IMR-90 (cell line): Measurements from ENCODE around the gene SYN1. TPM values are rescaled to one million over a fixed set of nuclear protein-coding genes. Genes with fewer than 3 reads are reported as not detected.

ENCODE experiments used
- ATAC-seq: fragments of 200-7000 bp; cut with Tn5 transposase; 2 replicates; pipeline ENCODE4 v1.9.1; 2020; ENCODE audit warnings: low read depth, mild to moderate bottlenecking, moderate library complexity
- BruUV-seq: library from RNA; stranded (reverse); fragments of 400-500 nt; replicated peaks from 2 replicates; lab custom pipeline; 2021; lab: Mats Ljungman, UMichigan
- CTCF ChIA-PET: fragments of 300-600 bp; formaldehyde crosslinking; extraction: SDS; loops from one replicate; lab custom pipeline; 2021; ENCODE audit warnings: antibody characterized with exemption; lab: Yijun Ruan, JAX
- POLR2A ChIA-PET: fragments of 300-600 bp; sonication (Branson Sonifier 250); formaldehyde crosslinking; loops from one replicate; lab custom pipeline; 2022; ENCODE audit warnings: antibody characterized with exemption; ENCODE audit not compliant: unreplicated experiment; lab: Charles Lee
- DNase-seq: peaks from one replicate; pipeline ENCODE4 v3.0.0; 2013
- H2AFZ ChIP-seq: replicated peaks from 2 replicates; pipeline ENCODE3; 2013; ENCODE audit warnings: low read length, mild to moderate bottlenecking; ENCODE audit not compliant: poor library complexity
- H2AK5ac ChIP-seq: 2 replicates; pipeline ENCODE4 v1.6.1; 2013; ENCODE audit warnings: low read depth, low read length, inconsistent platforms
- H2AK9ac ChIP-seq: replicated peaks from 2 replicates; pipeline ENCODE3; 2013; ENCODE audit warnings: mild to moderate bottlenecking, low read depth, low read length, moderate library complexity; ENCODE audit not compliant: poor library complexity
- H2BK120ac ChIP-seq: 2 replicates; pipeline ENCODE4 v1.6.1; 2013; ENCODE audit warnings: low read depth, low read length, inconsistent platforms
- H2BK15ac ChIP-seq: 3 replicates; pipeline ENCODE4 v1.6.1; 2013; ENCODE audit warnings: low read depth, low read length, inconsistent platforms
- H2BK20ac ChIP-seq: 2 replicates; pipeline ENCODE4 v1.6.1; 2013; ENCODE audit warnings: low read depth, mild to moderate bottlenecking, inconsistent platforms, low read length, moderate library complexity
- H2BK5ac ChIP-seq: 2 replicates; pipeline ENCODE4 v1.6.1; 2013; ENCODE audit warnings: mild to moderate bottlenecking, low read depth, low read length, inconsistent platforms; ENCODE audit not compliant: poor library complexity, severe bottlenecking
- H3K14ac ChIP-seq: replicated peaks from 2 replicates; pipeline ENCODE4 v1.6.1; 2013; ENCODE audit warnings: low read depth, low read length, inconsistent platforms
- H3K18ac ChIP-seq: 2 replicates; pipeline ENCODE4 v1.6.1; 2013; ENCODE audit warnings: low read depth, low read length, control low read depth
- H3K23ac ChIP-seq: 2 replicates; pipeline ENCODE4 v1.6.1; 2013; ENCODE audit warnings: low read depth, low read length, inconsistent platforms
- H3K27ac ChIP-seq: 2 replicates; pipeline ENCODE4 v1.5.1; 2013; ENCODE audit warnings: mild to moderate bottlenecking, control low read depth, low read length; ENCODE audit not compliant: insufficient read depth
- H3K27me3 ChIP-seq: 2 replicates; pipeline ENCODE4 v1.6.1; 2013; ENCODE audit warnings: low read length; ENCODE audit not compliant: control insufficient read depth, insufficient read depth
- H3K36me3 ChIP-seq: 2 replicates; pipeline ENCODE4 v1.6.1; 2013; ENCODE audit warnings: low read length, mixed read lengths; ENCODE audit not compliant: control insufficient read depth, insufficient read depth
- H3K4ac ChIP-seq: 2 replicates; pipeline ENCODE4 v1.6.1; 2013; ENCODE audit warnings: low read depth, low read length, inconsistent platforms
- H3K4me1 ChIP-seq: 2 replicates; pipeline ENCODE4 v1.6.1; 2013; ENCODE audit warnings: low read length, mixed read lengths; ENCODE audit not compliant: control insufficient read depth, insufficient read depth
- H3K4me2 ChIP-seq: 2 replicates; pipeline ENCODE4 v1.6.1; 2013; ENCODE audit warnings: low read depth, mild to moderate bottlenecking, control low read depth, low read length, moderate library complexity
- H3K4me3 ChIP-seq: 2 replicates; pipeline ENCODE4 v1.5.1; 2013; ENCODE audit warnings: low read depth, mild to moderate bottlenecking, control low read depth, low read length, moderate library complexity; ENCODE audit not compliant: insufficient read depth
- H3K56ac ChIP-seq: 2 replicates; pipeline ENCODE4 v1.6.1; 2013; ENCODE audit warnings: low read length, inconsistent platforms; ENCODE audit not compliant: insufficient read depth; ENCODE audit errors: extremely low read depth
- H3K79me1 ChIP-seq, 2 experiments: 2 replicates each; pipeline ENCODE4 v1.6.1; 2013; ENCODE audit warnings: low read length in 2 of 2, inconsistent platforms in 1 of 2, low read depth in 1 of 2
- H3K9ac ChIP-seq: 2 replicates; pipeline ENCODE4 v1.6.1; 2013; ENCODE audit warnings: low read depth, low read length, control low read depth
- H3K9me1 ChIP-seq: 2 replicates; pipeline ENCODE4 v1.6.1; 2013; ENCODE audit warnings: low read length, inconsistent platforms; ENCODE audit not compliant: insufficient read depth
- H3K9me3 ChIP-seq: 2 replicates; pipeline ENCODE4 v1.6.1; 2013; ENCODE audit warnings: low read length; ENCODE audit not compliant: control insufficient read depth, insufficient read depth
- H4K20me1 ChIP-seq: 2 replicates; pipeline ENCODE4 v1.6.1; 2013; ENCODE audit warnings: low read length, inconsistent platforms; ENCODE audit not compliant: insufficient read depth
- H4K5ac ChIP-seq: 2 replicates; pipeline ENCODE4 v1.6.1; 2013; ENCODE audit warnings: mild to moderate bottlenecking, low read depth, low read length, control low read depth
- H4K8ac ChIP-seq, 2 experiments: 2 replicates each; pipeline ENCODE4 v1.6.1; 2013; ENCODE audit warnings: low read depth in 2 of 2, low read length in 2 of 2, control low read depth in 1 of 2, inconsistent platforms in 1 of 2
- H4K91ac ChIP-seq: 2 replicates; pipeline ENCODE4 v1.6.1; 2013; ENCODE audit warnings: low read depth, low read length, inconsistent platforms; ENCODE audit not compliant: insufficient read depth
- MXI1 ChIP-seq: IDR thresholded peaks from 2 replicates; pipeline ENCODE4 v1.6.1; 2012; ENCODE audit warnings: low read depth, mild to moderate bottlenecking, low read length, moderate library complexity, borderline replicate concordance
- RCOR1 ChIP-seq: IDR thresholded peaks from 2 replicates; pipeline ENCODE4 v1.6.1; 2012; ENCODE audit warnings: mild to moderate bottlenecking, low read length, improper control_type of control experiment; ENCODE audit not compliant: insufficient replicate concordance
- RFX5 ChIP-seq: IDR thresholded peaks from 2 replicates; pipeline ENCODE4 v1.8.0; 2012; ENCODE audit warnings: low read depth, mild to moderate bottlenecking, low read length, moderate library complexity
- USF2 ChIP-seq: fragments of 150-350 bp; IDR thresholded peaks from 2 replicates; pipeline ENCODE4 v1.6.1; 2017; ENCODE audit warnings: mild to moderate bottlenecking, antibody characterized with exemption, low read length, low read depth
- WGBS, 2 experiments: methylation state at CpG; one replicate each; pipeline versions ENCODE4 v1.1.5 to v1.1.7; 2013; ENCODE audit warnings: missing lambda C conversion rate in 2 of 2; ENCODE audit not compliant: insufficient read length in 1 of 2; ENCODE audit errors: extremely low coverage in 2 of 2; 5-methylcytosine and 5-hydroxymethylcytosine counted together
- dilution Hi-C: fragments of 300-500 bp; cut with HindIII; formaldehyde crosslinking; loops from one replicate; pipeline ENCODE4 v1.14.3; 2018; ENCODE audit warnings: low sequenced_read_pairs; ENCODE audit not compliant: unreplicated experiment
- in situ Hi-C: fragments of 300-500 bp; cut with MboI; formaldehyde crosslinking; loops from 3 replicates; pipeline ENCODE4 v1.14.3; 2019; ENCODE audit warnings: low sequenced_read_pairs, inconsistent platforms, mixed read lengths
- intact Hi-C: fragments of 100-400 bp; cut with micrococcal nuclease; formaldehyde crosslinking; loops from 2 replicates; pipeline ENCODE4 v1.10.0; 2022
- polyA plus RNA-seq, 3 experiments: library from polyadenylated mRNA; depleted of rRNA; stranded (reverse); fragments of >200 nt; gene quantifications; 2 replicates each; pipeline ENCODE4 v1.2.3, GENCODE V29; 2012; ENCODE audit warnings: low replicate concordance in 1 of 3
- total RNA-seq: library from RNA; depleted of rRNA; stranded (reverse); fragments of >200 nt; gene quantifications from 2 replicates; pipeline ENCODE4 v1.2.3, GENCODE V29; 2012

Gene SYN1
- total and polyA plus RNA-seq, 2 of the 4 experiments (the other 2 are of a cell fraction), result under 0.01 to 0.56 TPM

- no peak overlapping the region for H3K56ac ChIP-seq
- H3K4me2 ChIP-seq, result no peak overlapping the region
- no peak for DNase-seq
- in situ Hi-C loops (no loop called here), intact Hi-C loops (no loop called here), dilution Hi-C loops (no loop called here)
- 72% methylated on average over 3 of the region's 5 CpGs; no CpG with 5 or more reads in 1 of the 2 experiments for WGBS, 2 experiments
- no peak overlapping the region for H4K91ac ChIP-seq
- H3K27ac ChIP-seq, result no peak overlapping the region
- H2AK5ac ChIP-seq, result no peak overlapping the region
- no peaks in the 10 kb centered on the region for H3K4me1 ChIP-seq
- no peak overlapping the region for H2AFZ ChIP-seq
- H4K8ac ChIP-seq, result no peak overlapping the region
- H2BK120ac ChIP-seq, result no peak overlapping the region
- no peaks in the 10 kb centered on the region for H3K9me3 ChIP-seq
- no peak overlapping the region for H3K4ac ChIP-seq
- ChIA-PET POLR2A (no interaction called here), CTCF (interaction anchor here (0.8 kb wide), 1 partner anchor 10 kb away, joined by 3 read pairs; no protein-coding TSS in a partner anchor)
- H3K36me3 ChIP-seq, result no peaks in the 10 kb centered on the region
- H3K9me1 ChIP-seq, result no peaks in the 10 kb centered on the region
- H2BK20ac ChIP-seq, result no peak overlapping the region
- no peak for ATAC-seq
- no peak overlapping the region for H2BK15ac ChIP-seq
- no peak overlapping the region for H3K4me3 ChIP-seq
- H3K79me1 ChIP-seq, result no peaks in the 10 kb centered on the region
- H3K14ac ChIP-seq, result no peak overlapping the region
- H3K23ac ChIP-seq, result no peak overlapping the region
- peaks cover 13% of the 10 kb centered on the region; the same call in 1 of the 2 replicates for H3K27me3 ChIP-seq
- H4K5ac ChIP-seq, result no peak overlapping the region
- no peak overlapping the region for H2BK5ac ChIP-seq
- H3K9ac ChIP-seq, result no peak overlapping the region
- peaks cover 3% of the 10 kb centered on the region; the same call in 1 of the 2 replicates for H4K20me1 ChIP-seq
- H2AK9ac ChIP-seq, result no peak overlapping the region
- no peak overlapping the region for H3K18ac ChIP-seq
- TF ChIP-seq USF2, result no peak
- TF ChIP-seq RFX5, result no peak
- TF ChIP-seq RCOR1, result no peak
- no peak for TF ChIP-seq MXI1
- BruUV-seq, result no TSS peak
Observed at GRCh38 chrX:47614618-47615017, 5.0 kb downstream of the SYN1 start.
